ENCODE results near the gene SPRYD4. TPM values are rescaled to one million over a fixed set of nuclear protein-coding genes. Genes with fewer than 3 reads are reported as not detected.

Gene SPRYD4
- total RNA-seq, 4 donors from 2014 or later: 1.4 to 2.2 (median 1.9) TPM

GRCh38 chr12:56469007-56469930 is 891 bp downstream of the SPRYD4 start:
- 48% methylated on average over 12 of the region's 19 CpGs for WGBS
- no peak for DNase-seq (ENCODE audit: extremely low spot score)
- H3K9me3 ChIP-seq: no peaks in the 10 kb centered on the region

DNA sequence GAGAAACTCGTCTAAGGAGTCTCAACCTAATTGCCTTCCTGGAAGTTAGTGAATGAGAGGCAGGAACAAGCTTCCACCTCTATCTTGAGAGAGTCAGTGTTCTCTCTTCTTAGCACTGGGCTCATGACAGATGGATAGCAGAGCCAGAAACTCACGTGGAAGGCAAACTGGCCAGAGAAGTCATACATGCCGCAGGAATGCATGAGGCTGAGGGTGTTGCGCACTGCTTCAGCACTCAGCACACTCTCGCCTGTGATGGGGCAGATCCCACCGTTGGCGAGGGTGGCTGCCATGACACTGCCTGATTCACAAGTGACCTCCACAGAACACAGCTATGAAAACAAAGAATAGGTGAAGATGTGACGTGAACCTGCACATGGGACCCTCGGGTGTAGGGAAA is 6.0 kb downstream of the SPRYD4 start:
- DNase-seq (ENCODE audit: extremely low spot score): no peak
- no peak for TF ChIP-seq POLR2A (IDR thresholded peaks at IDR 0.05; ENCODE audit: low read depth)
- no peak for TF ChIP-seq EP300 (IDR thresholded peaks at IDR 0.05)
- TF ChIP-seq POLR2AphosphoS5 (IDR thresholded peaks at IDR 0.05): no peak
- TF ChIP-seq, protein P1, sequence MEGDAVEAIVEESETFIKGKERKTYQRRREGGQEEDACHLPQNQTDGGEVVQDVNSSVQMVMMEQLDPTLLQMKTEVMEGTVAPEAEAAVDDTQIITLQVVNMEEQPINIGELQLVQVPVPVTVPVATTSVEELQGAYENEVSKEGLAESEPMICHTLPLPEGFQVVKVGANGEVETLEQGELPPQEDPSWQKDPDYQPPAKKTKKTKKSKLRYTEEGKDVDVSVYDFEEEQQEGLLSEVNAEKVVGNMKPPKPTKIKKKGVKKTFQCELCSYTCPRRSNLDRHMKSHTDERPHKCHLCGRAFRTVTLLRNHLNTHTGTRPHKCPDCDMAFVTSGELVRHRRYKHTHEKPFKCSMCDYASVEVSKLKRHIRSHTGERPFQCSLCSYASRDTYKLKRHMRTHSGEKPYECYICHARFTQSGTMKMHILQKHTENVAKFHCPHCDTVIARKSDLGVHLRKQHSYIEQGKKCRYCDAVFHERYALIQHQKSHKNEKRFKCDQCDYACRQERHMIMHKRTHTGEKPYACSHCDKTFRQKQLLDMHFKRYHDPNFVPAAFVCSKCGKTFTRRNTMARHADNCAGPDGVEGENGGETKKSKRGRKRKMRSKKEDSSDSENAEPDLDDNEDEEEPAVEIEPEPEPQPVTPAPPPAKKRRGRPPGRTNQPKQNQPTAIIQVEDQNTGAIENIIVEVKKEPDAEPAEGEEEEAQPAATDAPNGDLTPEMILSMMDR (IDR thresholded peaks at IDR 0.05): no peak
- peaks cover 0 to 18% (median 4%) of the 10 kb centered on the region in 4 donors for H3K36me3 ChIP-seq
- peaks cover 6 to 21% (median 12%) of the 10 kb centered on the region in 4 donors for H3K4me1 ChIP-seq
- H3K27ac ChIP-seq (replicated peaks in 1 of 4): no peak overlapping the region
- H3K4me3 ChIP-seq: no peak overlapping the region
- intact Hi-C loops (cut with DNase I): no loop called here
- H3K27me3 ChIP-seq: no peaks in the 10 kb centered on the region
- WGBS: 96% methylated on average over 8 of the region's 9 CpGs
- no peaks in the 10 kb centered on the region for H3K9me3 ChIP-seq

More at GRCh38 chr12:56469007-56469930, 891 bp downstream of the SPRYD4 start:
- H3K4me1 ChIP-seq: peaks cover 11 to 38% (median 25%) of the 10 kb centered on the region in 4 donors
- peak overlapping the region; percentile 69 to 88 (median 79) for H3K4me3 ChIP-seq
- TF ChIP-seq POLR2AphosphoS5 (IDR thresholded peaks at IDR 0.05): no peak
- TF ChIP-seq EP300 (IDR thresholded peaks at IDR 0.05): no peak
- no peak for TF ChIP-seq POLR2A (IDR thresholded peaks at IDR 0.05; ENCODE audit: low read depth)
- TF ChIP-seq, protein P1 (IDR thresholded peaks at IDR 0.05): no peak
- peaks cover 0 to 18% (median 4%) of the 10 kb centered on the region in 4 donors for H3K36me3 ChIP-seq
- peak overlapping the region; percentile 82 to 92 (median 84) for H3K27ac ChIP-seq (replicated peaks in 1 of 4)
- intact Hi-C loops (cut with DNase I): loop anchor here (10.0 kb wide), 2 partner anchors 284 to 344 kb away; partner anchors contain the start of genes ESYT1 and SMARCC2
- H3K27me3 ChIP-seq: no peaks in the 10 kb centered on the region

GRCh38 chr12:56476143-56476542 is 7.8 kb downstream of the SPRYD4 start:
- intact Hi-C loops (cut with DNase I): no loop called here
- Histone ChIP-seq H3K27me3 (no peaks in the 10 kb centered on the region), H3K4me3 (no peak overlapping the region), H3K9me3 (no peaks in the 10 kb centered on the region), H3K36me3 (peaks cover 0 to 17% (median 4%) of the 10 kb centered on the region in 4 donors), H3K4me1 (peaks cover 0 to 3% (median 0%) of the 10 kb centered on the region in 4 donors), H3K27ac (replicated peaks in 1 of 4) (no peak overlapping the region)
- 87% methylated on average over 6 of the region's 6 CpGs for WGBS
- TF ChIP-seq EP300 (IDR thresholded peaks at IDR 0.05) (no peak), POLR2A (IDR thresholded peaks at IDR 0.05; ENCODE audit: low read depth) (no peak), POLR2AphosphoS5 (IDR thresholded peaks at IDR 0.05) (no peak)
- TF ChIP-seq, protein P1 (IDR thresholded peaks at IDR 0.05): no peak
- DNase-seq (ENCODE audit: extremely low spot score): no peak

- Histone ChIP-seq H3K27me3 (no peaks in the 10 kb centered on the region), H3K36me3 (peaks cover 0 to 9% (median 4%) of the 10 kb centered on the region in 4 donors), H3K4me3 (no peak overlapping the region), H3K4me1 (no peaks in the 10 kb centered on the region), H3K9me3 (no peaks in the 10 kb centered on the region), H3K27ac (replicated peaks in 1 of 4) (no peak overlapping the region)
- intact Hi-C loops (cut with DNase I): no loop called here
- no peak for DNase-seq (ENCODE audit: extremely low spot score)
- WGBS: no CpG with 5 or more reads among the region's 1 CpG
- TF ChIP-seq EP300 (IDR thresholded peaks at IDR 0.05) (no peak), POLR2A (IDR thresholded peaks at IDR 0.05; ENCODE audit: low read depth) (no peak), POLR2AphosphoS5 (IDR thresholded peaks at IDR 0.05) (no peak)
- TF ChIP-seq, protein P1 (IDR thresholded peaks at IDR 0.05): no peak
Measured at GRCh38 chr12:56476972-56477432, 8.6 kb downstream of the SPRYD4 start.

All from esophagus muscularis mucosa (tissue), 4 donors.